K562 (cell line): ENCODE results near the gene RASGEF1C. TPM values are rescaled to one million over a fixed set of nuclear protein-coding genes. Genes with fewer than 3 reads are reported as not detected.

ENCODE experiments used
- ATAC-seq: fragments of 200-7000 bp; cut with Tn5 transposase; 3 replicates; pipeline ENCODE4 v1.9.1; 2020; ENCODE audit warnings: moderate library complexity
- BruUV-seq: library from RNA; stranded (reverse); fragments of 400-500 nt; replicated peaks from 2 replicates; lab custom pipeline; 2021; lab: Mats Ljungman, UMichigan
- CTCF ChIA-PET: fragments of 300-600 bp; formaldehyde crosslinking; extraction: SDS; loops from one replicate; lab custom pipeline; 2021; ENCODE audit warnings: low intra/inter-chr PET ratio; lab: Yijun Ruan, JAX
- POLR2A ChIA-PET: fragments of 300-600, 350-650 bp; sonication (Branson Sonifier 250); formaldehyde crosslinking; extraction: SDS; loops from one replicate; lab custom pipeline; 2021; ENCODE audit warnings: antibody characterized with exemption, inconsistent platforms; lab: Yijun Ruan, JAX
- DNase-seq, 4 experiments: peaks; one replicate each; pipeline versions ENCODE4 v3.0.0 to v3.0.0-alpha.2; 2011 to 2018; ENCODE audit warnings: low spot score in 3 of 4, mixed read lengths in 3 of 4; ENCODE audit errors: extremely low read depth in 1 of 4
- FAIRE-seq: peaks from 2 replicates; lab custom pipeline; 2011; peaks lifted over from hg19 to GRCh38; lab: Jason Lieb, UNC
- H2AFZ ChIP-seq: 2 replicates; pipeline ENCODE4 v1.6.0; 2011; ENCODE audit warnings: low read depth, low read length, control low read depth, inconsistent platforms
- H3K27ac ChIP-seq: fragments of 200-600 bp; 3 replicates; pipeline ENCODE4 v1.8.0; 2011; ENCODE audit warnings: low read depth, mild to moderate bottlenecking, control low read depth, inconsistent platforms, low read length, moderate library complexity, mixed read lengths; ENCODE audit errors: extremely low read depth
- H3K27me3 ChIP-seq, 2 experiments: fragments of 300-600 bp in 1 of 2; 2 replicates in 1 of 2; 3 replicates in 1 of 2; pipeline versions ENCODE4 v1.6.0 to v1.8.0; 2011; ENCODE audit warnings: inconsistent platforms in 2 of 2, low read length in 2 of 2, mild to moderate bottlenecking in 1 of 2, mixed read lengths in 1 of 2, moderate library complexity in 1 of 2; ENCODE audit not compliant: control insufficient read depth in 2 of 2, insufficient read depth in 2 of 2
- H3K36me3 ChIP-seq: fragments of 300-600 bp; 3 replicates; pipeline ENCODE4 v1.8.0; 2011; ENCODE audit warnings: mild to moderate bottlenecking, low read length, inconsistent platforms; ENCODE audit not compliant: control insufficient read depth, insufficient read depth
- H3K4me1 ChIP-seq, 2 experiments: fragments of 200-600 bp in 1 of 2; replicated peaks in 1 of 2; 2 replicates in 1 of 2; 3 replicates in 1 of 2; pipeline versions ENCODE4 v1.5.1 to v1.8.0; 2011; ENCODE audit warnings: inconsistent platforms in 2 of 2, low read length in 2 of 2, mild to moderate bottlenecking in 1 of 2, mixed read lengths in 1 of 2, moderate library complexity in 1 of 2; ENCODE audit not compliant: control insufficient read depth in 2 of 2, insufficient read depth in 2 of 2
- H3K4me2 ChIP-seq: 2 replicates; pipeline ENCODE4 v1.6.1; 2011; ENCODE audit warnings: low read length, control low read depth, inconsistent platforms, mixed read lengths; ENCODE audit not compliant: insufficient read depth
- H3K4me3 ChIP-seq: fragments of 200-600 bp; sonication (generic), shearing (Covaris generic); 2 replicates; pipeline ENCODE4 v1.5.1; 2016; ENCODE audit warnings: control low read depth, inconsistent platforms
- H3K79me2 ChIP-seq: fragments of 200-600 bp; 3 replicates; pipeline ENCODE4 v1.8.0; 2011; ENCODE audit warnings: low read length, inconsistent platforms; ENCODE audit not compliant: control insufficient read depth, insufficient read depth
- H3K9ac ChIP-seq, 2 experiments: 2 replicates each; pipeline versions ENCODE4 v1.6.0 to v1.6.1; 2011; ENCODE audit warnings: low read depth in 2 of 2, low read length in 2 of 2, control low read depth in 1 of 2, inconsistent platforms in 1 of 2, mild to moderate bottlenecking in 1 of 2, mixed read lengths in 1 of 2; ENCODE audit not compliant: insufficient read depth in 1 of 2
- H3K9me1 ChIP-seq: one replicate; pipeline ENCODE4 v1.6.0; 2011; ENCODE audit warnings: inconsistent platforms, mild to moderate bottlenecking, low read length, moderate library complexity; ENCODE audit not compliant: control insufficient read depth, insufficient read depth
- H3K9me3 ChIP-seq: replicated peaks from 2 replicates; pipeline ENCODE4 v1.5.1; 2011; ENCODE audit warnings: low read depth, low read length, inconsistent platforms; ENCODE audit not compliant: control insufficient read depth, insufficient read depth
- H4K20me1 ChIP-seq: replicated peaks from 2 replicates; pipeline ENCODE4 v1.6.1; 2011; ENCODE audit warnings: low read length, inconsistent platforms, mixed read lengths; ENCODE audit not compliant: control insufficient read depth, insufficient read depth
- CC2D1A ChIP-seq: fragments of 450-650 bp; IDR thresholded peaks from 2 replicates; pipeline ENCODE4 v1.6.1; 2017; ENCODE audit warnings: mild to moderate bottlenecking
- JUN ChIP-seq, 2 experiments: sonication (generic) in 1 of 2; formaldehyde crosslinking in 1 of 2; IDR thresholded peaks; 2 replicates each; pipeline versions ENCODE4 v1.6.1 to v1.8.0; 2012 to 2022; ENCODE audit warnings: borderline replicate concordance in 2 of 2, mild to moderate bottlenecking in 2 of 2, improper control_type of control experiment in 1 of 2, low read depth in 1 of 2, low read length in 1 of 2, missing genetic modification reagents in 1 of 2
- NFYB ChIP-seq: IDR thresholded peaks from 2 replicates; pipeline ENCODE4 v1.6.1; 2011; ENCODE audit warnings: mild to moderate bottlenecking, moderate library complexity; ENCODE audit not compliant: insufficient read length; ENCODE audit errors: extremely low read depth
- RBM25 ChIP-seq: fragments of 200-400 bp; formaldehyde crosslinking; IDR thresholded peaks from 2 replicates; pipeline ENCODE4 v1.6.1; 2018; ENCODE audit warnings: low read length, low read depth, moderate library complexity; ENCODE audit not compliant: severe bottlenecking
- SMAD4 ChIP-seq: fragments of 250-450 bp; sonication (Bioruptor Pico); conservative IDR thresholded peaks from 2 replicates; pipeline ENCODE4 v1.8.0; 2021; ENCODE audit warnings: inconsistent platforms, mild to moderate bottlenecking, moderate library complexity
- TCFL5 ChIP-seq: fragments of 250-450 bp; sonication (Bioruptor Pico); conservative IDR thresholded peaks from 2 replicates; pipeline ENCODE4 v1.6.1; 2021; ENCODE audit warnings: mild to moderate bottlenecking, moderate library complexity, matching md5 sums
- ZNF316 ChIP-seq: fragments of 450-650 bp; IDR thresholded peaks from 2 replicates; pipeline ENCODE4 v1.6.1; 2016
- ZNF41 ChIP-seq: fragments of 250-450 bp; sonication (Bioruptor Pico); conservative IDR thresholded peaks from 2 replicates; pipeline ENCODE4 v1.4.0; 2020; ENCODE audit warnings: mild to moderate bottlenecking
- ZNF740 ChIP-seq, 3 experiments: fragments of 200-800 bp in 1 of 3; sonication (Bioruptor generic) in 1 of 3; sonication (generic) in 1 of 3; formaldehyde crosslinking in 1 of 3; IDR thresholded peaks; 2 replicates each; pipeline versions ENCODE4 v1.6.1 to v1.8.0; 2016 to 2022; ENCODE audit warnings: mild to moderate bottlenecking in 2 of 3, missing compliant biosample characterization in 2 of 3, missing genetic modification characterization in 2 of 3, missing genetic modification reagents in 1 of 3
- WGBS: fragments of 100-300 bp; shearing (Covaris generic); methylation state at CpG from one replicate; pipeline ENCODE4 v1.1.6; 2016; ENCODE audit warnings: low coverage, mixed read lengths; ENCODE audit not compliant: insufficient coverage; ENCODE audit errors: missing lambda C conversion rate; 5-methylcytosine and 5-hydroxymethylcytosine counted together
- in situ Hi-C: fragments of 300-500 bp; cut with MboI; formaldehyde crosslinking; loops from 4 replicates; pipeline ENCODE4 v1.15.0; 2018; ENCODE audit warnings: inconsistent platforms, mixed read lengths
- intact Hi-C: fragments of 100-400 bp; cut with micrococcal nuclease; formaldehyde crosslinking; loops from 2 replicates; pipeline ENCODE4 v1.14.2; 2022
- polyA plus RNA-seq, 8 experiments: library from polyadenylated mRNA; depleted of rRNA in 4 of 8; stranded (reverse) in 5 of 8; unstranded in 3 of 8; fragments of >200 nt; fragmentation: Nextera tagmentation in 2 of 8; fragmentation: Illumina TruSeq in 1 of 8; extraction: Ambion mirVana in 2 of 8; extraction: Trizol in 1 of 8; gene quantifications; 2 replicates each; pipeline versions ENCODE4 v1.2.1 to v1.2.3, GENCODE V29; 2011 to 2014; ENCODE audit warnings: inconsistent platforms in 1 of 8, missing spikeins in 1 of 8
- total RNA-seq, 7 experiments: library from RNA; depleted of rRNA in 6 of 7; stranded (reverse); fragments of >200 nt in 6 of 7; fragmentation: Illumina TruSeq in 2 of 7; extraction: Trizol in 2 of 7; gene quantifications; 2 replicates each; pipeline versions ENCODE4 v1.2.1 to v1.2.3, GENCODE V29; 2011 to 2021; ENCODE audit warnings: low replicate concordance in 1 of 7

Gene RASGEF1C
- total and polyA plus RNA-seq, 9 of the 15 experiments (the other 6 are each of a cell fraction or from before 2014, with no cell fraction given) = 0.04 to 1.1 (median 0.21) TPM; not detected in 4

GRCh38 chr5:180080486-180081280 is 128.3 kb downstream of the RASGEF1C start:
- H3K36me3 ChIP-seq = no peaks in the 10 kb centered on the region
- no peak overlapping the region for H3K4me2 ChIP-seq
- ChIA-PET CTCF (no interaction called here), POLR2A (interaction anchor here (1.2 kb wide), 1 partner anchor 10 kb away, joined by 3 read pairs; no protein-coding TSS in a partner anchor)
- intact Hi-C loops (no loop called here), in situ Hi-C loops (no loop called here)
- H3K27ac ChIP-seq = no peak overlapping the region
- no peaks in the 10 kb centered on the region for H3K79me2 ChIP-seq
- H2AFZ ChIP-seq = peak overlapping the region; percentile 2; the same call in 1 of the 2 replicates
- no peak for TF ChIP-seq ZNF41 (CRISPR knock-in tag)
- peak; percentile 63 for TF ChIP-seq ZNF316
- TF ChIP-seq NFYB = peak; percentile 75
- peak; percentile 93 for TF ChIP-seq ZNF740 (CRISPR knock-in tag; IDR thresholded peaks at IDR 0.05)
- TF ChIP-seq ZNF740 (tag; IDR thresholded peaks at IDR 0.05) = no peak
- TF ChIP-seq JUN (IDR thresholded peaks at IDR 0.05; ENCODE audit: borderline replicate concordance, low read depth, low read length) = no peak
- no peak for TF ChIP-seq JUN (CRISPR knock-in tag; IDR thresholded peaks at IDR 0.05; ENCODE audit: borderline replicate concordance)
- TF ChIP-seq TCFL5 (CRISPR knock-in tag) = no peak
- TF ChIP-seq SMAD4 (CRISPR knock-in tag) = no peak
- 0 out of 2 replicates have a peak, but pooled peaks have one; percentile 31 for TF ChIP-seq CC2D1A
- TF ChIP-seq RBM25 = peak; percentile 30
- DNase-seq = peak in 1 of 4 experiments; percentile 18
- 0 out of 2 replicates have a peak, but pooled peaks cover 2% of the 10 kb centered on the region for H3K9me3 ChIP-seq
- H3K4me3 ChIP-seq = no peak overlapping the region
- FAIRE-seq = no peak
- 53% methylated on average over 22 of the region's 24 CpGs for WGBS
- no peaks in the 10 kb centered on the region for H3K9me1 ChIP-seq
- H4K20me1 ChIP-seq = 0 out of 2 replicates have a peak, but pooled peaks cover 2% of the 10 kb centered on the region
- H3K27me3 ChIP-seq = peaks cover 0 to 17% of the 10 kb centered on the region in 2 experiments; a peak in 2 of 5 replicates
- ATAC-seq = 0 out of 3 replicates have a peak, but pooled peaks have one; percentile 26
- H3K4me1 ChIP-seq = peaks cover 9 to 13% of the 10 kb centered on the region in 2 experiments; a peak in 4 of 5 replicates
- no TSS peak for BruUV-seq
- no peak overlapping the region for H3K9ac ChIP-seq
